ENCODE data around the gene WIPI1.
"Not testable (repeated sequence)": the region's sequence is repeated elsewhere in the genome, so short reads cannot be mapped to it uniquely, and the experiment has no call there.

Gene WIPI1

DNA sequence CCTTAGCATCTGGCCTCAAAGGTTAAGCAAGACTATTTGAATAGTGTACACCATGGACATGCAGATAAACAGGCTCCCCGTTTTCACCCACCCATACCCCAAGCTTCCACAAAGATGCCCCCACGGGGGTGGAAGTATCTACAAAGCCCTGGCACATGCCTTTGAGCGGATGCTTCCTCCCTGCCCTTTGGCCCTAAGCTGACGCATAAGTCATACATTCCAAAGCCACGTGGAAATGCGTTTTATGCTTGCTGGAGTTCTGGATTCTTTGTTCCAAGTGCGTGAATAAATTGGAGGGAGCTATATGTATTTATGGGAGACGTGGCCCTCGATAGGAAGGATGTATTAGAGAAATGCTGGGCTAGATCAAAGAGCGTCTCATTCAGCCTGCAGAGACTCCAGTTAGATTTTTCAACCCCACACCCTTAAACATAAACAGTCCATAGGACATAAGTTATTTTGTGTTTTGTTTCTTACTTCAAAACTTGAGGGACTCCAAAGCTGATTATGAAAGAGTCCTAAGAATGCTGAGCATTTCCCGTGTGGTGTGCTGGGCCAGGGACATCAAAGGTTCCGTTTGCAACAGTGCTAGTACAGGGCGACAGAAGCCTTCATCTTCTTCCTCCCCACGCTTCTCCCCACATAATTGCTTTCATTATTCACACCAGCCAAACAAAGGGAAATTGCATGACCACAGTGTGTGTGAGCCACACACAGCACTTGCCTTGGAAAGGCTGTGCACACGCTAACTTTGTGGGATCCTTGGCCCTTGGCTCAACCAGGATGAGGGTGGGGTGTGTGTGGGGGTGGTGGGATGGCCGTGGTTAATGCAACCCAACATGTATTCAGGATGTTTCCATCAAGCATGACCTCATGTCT, 73.6 kb downstream of the WIPI1 start:
- DNase-seq, result peak; percentile 83

DNA sequence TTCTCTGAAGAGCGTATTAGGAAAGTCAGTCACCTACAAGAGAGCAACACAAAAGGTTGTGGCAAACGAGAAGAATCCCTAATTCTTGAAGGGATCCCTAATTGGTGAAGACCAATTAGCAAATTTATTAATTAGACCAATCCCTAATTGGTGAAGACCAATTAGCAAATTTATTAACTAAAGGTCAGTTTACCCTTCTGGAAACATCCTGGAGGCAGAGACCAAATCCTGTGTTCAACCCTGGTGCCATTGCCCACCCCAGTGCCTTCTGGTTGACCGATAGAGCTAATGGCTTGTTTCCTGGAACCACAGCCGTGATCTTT, 74.2 kb downstream of the WIPI1 start:
- DNase-seq, result no peak

DNA sequence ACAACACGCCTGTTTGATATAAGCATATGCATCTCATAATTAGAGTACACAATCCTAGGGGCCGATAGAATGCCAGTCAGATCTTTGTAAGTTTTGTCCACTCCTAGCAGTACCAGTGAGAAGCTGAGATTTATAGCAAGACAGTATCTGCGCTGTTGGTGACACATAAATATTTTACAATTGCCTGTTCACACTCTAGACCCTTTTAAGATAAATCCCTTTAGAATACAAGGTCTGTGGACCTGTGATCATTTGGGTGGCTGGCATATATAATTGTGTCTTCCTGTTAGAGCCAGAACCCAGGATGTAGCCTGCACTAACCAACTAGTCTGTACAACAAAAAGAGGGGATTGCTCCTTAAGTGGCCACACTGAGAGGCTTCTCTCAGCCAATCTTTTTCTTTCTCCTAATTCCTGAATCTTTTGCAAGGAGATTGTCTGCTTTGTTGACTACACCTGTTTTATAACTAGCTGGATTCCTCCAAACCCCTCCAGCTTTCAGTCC, 74.7 kb downstream of the WIPI1 start:
- DNase-seq, result no peak

DNA sequence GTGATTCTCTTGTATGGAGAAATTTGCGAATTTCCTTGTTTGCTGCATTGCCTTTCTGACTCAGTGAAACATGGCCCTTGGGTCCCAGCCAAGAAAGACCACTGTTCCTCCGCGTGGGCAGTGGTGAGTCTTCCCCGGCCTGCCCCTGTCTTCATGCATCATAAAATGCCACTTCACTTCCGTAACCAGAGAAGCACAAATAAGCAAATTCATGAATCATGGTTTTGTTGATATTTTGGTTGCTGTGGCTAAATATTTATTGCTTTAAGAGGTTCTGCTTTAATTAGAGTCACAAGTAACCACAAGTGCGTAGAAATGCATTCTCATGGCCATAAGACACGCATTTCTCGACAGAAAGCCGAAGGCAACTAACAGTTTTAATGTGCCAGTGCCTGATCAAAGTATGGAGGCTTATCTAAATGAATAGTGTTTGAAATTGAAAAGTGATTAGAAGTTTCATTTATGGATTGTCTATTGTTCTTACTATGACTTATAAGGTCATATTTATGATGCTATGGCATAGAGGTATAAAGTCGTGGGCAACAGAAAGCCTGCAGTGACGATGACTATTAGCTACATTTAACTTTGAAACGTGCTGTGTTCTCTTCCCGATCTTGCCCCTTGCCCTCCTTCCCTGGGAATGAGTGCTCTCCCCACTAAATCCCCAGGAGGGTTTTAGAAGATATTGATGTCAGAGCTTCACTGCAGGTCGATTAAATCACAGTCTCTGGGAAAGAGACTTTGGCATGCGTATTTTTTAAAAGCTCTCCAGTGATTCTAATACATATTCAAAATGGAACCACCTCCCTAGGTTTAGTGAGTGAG, 76.0 kb downstream of the WIPI1 start:
- peak; percentile 98 for DNase-seq

DNA sequence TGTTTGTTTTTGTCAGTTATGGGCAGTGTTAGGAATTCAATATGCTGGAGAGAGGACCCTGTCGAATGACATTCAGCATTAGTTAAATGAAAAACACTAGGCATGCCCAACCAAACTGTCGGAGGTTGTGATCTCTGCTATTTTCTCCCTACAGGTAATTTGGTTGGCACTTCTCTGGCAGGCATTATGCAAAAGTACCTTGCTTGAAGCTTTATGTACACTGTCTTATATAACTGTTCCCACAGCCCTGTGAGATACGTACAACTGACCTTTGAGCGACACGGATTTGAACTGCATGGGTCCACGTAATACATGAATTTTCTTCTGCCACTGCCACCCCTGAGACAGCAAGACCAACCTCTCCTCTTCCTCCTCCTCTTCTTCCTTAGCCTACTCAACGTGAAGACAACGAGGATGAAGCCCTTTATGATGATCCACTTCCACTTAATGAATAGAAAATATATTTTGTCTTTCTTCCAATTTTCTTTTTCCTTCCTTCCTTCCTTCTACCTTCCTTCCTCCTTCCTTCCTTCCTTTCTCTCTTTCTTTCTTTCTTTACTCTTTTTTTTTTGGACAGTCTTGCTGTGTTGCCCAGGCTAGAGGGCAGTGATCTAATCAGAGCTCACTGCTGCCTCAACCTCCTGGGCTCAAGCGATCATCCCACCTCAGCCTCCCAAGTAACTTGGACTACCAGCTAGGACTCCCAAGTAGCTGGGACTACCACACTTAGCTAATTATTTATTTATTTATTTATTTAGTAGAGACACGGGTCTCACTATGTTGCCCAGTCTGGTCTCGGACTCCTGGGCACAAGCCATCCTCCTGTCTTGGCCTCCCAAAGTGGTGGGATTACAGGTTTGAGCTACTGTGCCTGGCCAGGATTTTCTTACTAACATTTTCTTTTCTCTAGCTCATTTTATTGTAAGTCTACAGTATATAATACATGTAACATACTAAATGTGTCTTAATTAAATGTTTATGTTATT, 77.3 kb downstream of the WIPI1 start:
- DNase-seq, result no peak

DNA sequence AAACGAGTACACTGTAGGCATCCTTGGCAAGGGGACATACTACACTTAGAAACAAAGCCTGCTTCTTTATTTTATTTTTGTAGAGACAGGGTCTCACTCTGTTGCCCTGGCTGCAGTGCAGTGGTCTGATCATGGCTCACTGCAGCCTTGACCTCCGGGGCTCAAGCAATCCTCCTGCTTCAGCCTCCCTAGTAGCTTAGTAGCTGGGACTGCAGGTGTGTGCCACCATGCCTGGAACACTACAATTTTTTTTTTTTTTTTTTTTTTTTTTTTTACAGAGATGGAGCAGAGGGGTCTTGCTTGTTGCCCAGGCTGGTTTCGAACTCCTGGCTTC, 78.2 kb downstream of the WIPI1 start:
- DNase-seq, result no peak

DNA sequence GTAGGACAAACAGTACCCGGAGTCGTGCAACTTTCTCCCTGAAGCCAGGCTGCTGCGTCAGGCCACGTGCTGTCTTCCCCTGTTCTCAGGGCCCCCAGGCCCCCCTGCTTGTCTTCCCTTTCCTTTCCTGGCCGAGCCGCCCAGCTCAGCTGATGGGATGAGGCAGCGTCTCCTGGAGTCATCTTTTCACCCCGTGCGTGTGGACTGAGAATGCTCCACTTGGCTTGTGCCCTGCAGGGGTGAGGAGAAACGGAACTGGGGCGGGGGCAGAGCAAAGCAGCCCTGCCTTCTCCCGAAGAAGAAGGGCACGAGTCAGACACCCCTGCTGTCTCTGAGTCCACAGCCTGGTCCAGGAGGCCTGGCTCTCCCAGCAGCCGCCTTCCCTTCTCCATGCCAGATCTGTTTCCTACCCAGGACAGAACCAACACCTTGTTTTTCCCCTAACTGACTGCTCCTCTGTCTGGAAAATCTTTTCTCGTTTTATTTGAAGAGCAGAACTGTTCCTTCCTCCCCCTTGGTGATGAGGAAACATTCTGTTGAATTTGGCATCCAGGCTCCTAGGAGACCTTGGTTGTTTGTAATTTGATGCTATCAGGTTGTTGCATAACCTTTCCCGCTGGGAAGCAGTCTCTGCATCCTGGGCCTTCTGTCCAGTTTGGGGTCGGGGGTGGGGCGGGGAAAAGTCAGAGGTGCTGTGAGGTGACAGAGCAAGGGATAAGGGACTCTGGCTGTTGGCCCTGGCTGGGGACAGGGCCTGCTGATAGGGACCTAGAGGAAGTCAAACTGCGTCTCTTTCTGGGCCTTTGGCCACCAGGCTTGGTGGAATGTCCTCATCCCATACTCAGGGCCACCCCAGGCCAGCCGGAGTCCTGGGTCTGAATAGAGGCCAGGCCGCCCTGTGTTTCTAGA, 78.8 kb downstream of the WIPI1 start:
- peak; percentile 93 for DNase-seq

DNA sequence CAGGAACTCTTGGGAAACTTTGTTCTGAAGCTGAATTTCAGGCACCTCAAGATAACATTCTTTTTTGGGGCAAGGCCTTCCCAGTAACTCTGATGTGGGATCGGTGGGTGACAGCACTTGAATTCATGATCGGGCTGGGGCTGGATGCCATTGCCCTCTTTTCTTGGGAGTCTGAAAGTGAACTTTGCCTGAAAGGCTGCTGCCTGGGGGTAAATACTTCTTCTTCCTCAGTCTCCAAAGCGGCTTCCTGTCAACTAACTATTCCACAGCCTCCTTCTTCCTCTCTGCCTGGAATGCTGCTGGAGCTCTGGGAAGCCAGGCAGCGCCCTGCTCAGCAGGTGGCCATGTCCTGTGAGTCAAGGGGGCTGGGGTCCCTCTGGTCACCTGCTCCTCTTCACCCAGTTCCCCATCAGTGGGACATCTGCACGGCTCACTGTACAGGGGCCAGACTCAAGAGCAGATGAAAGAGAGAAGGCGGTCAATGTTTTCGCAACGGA, 79.5 kb downstream of the WIPI1 start:
- no peak for DNase-seq

DNA sequence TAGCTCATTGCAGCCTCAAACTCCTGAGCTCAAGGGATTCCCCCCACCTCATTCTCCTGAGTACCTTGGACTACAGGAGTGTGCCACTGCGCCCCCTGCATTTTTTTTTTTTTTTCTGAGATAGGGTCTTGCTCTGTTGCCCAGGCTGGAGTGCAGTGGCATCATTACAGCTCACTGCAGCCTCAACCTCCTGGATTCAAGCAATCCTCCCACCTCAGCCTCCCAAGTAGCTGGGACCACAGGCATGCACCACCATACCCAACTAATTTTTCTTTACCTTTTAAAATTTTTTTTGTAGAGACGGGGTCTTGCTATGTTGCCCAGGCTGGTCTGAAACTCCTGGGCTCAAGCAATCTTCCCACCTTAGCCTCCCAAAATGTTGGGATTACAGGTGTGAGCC, 81.1 kb downstream of the WIPI1 start:
- DNase-seq, result not testable (repeated sequence)

DNA sequence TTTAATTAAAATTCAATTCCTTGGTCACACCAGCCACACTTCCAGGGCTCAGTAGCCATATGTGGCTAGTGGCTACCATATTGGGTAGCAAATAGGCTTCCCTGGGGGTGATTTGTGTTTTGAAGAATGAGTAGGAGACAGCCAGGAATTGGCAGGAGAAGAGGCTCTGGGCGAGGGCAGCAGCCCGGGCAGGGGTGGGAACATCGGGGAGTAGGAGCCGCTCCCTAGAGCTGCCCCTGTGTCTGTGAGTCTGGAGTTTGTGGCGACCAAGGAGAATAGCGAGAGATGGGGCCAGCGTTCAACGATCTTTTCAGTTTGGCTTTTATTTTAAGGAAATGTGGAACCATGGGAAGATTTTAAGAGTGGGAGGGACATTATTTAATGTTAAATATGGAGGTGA, 81.7 kb downstream of the WIPI1 start:
- no peak for DNase-seq
